HG02798 (cell line): Measurements from ENCODE around the gene FARS2.

Source experiments
- ATAC-seq: cut with Tn5 transposase; IDR thresholded peaks from one replicate; pipeline ENCODE4 v1.9.1; 2021; ENCODE audit warnings: mild to moderate bottlenecking; ENCODE audit not compliant: unreplicated experiment, poor library complexity

FARS2 gene

GRCh38 chr6:5365436-5366195 lies 104.3 kb downstream of the FARS2 start:
- no peak for ATAC-seq

- ATAC-seq, result no peak
Measured at GRCh38 chr6:5366941-5367340, 105.6 kb downstream of the FARS2 start.

DNA sequence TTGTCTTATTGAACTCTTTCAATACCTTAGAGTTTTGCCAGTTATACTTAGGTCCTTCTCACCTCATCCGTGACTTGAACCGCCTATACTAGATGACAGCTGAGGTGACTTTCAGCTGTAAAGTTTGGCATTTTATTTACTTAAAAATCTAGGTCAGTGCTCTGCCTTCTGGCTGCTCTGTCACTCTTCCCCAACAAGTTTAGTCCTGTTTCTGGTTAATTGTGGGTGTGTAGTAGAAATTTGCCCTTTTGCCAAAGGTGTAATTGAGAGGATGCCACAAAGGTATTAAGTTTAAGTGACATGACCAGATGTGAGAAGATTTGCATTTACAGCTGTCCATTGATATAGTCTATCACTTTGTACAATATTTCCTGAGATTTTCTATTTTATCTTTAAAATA lies 106.2 kb downstream of the FARS2 start:
- ATAC-seq, result no peak

DNA sequence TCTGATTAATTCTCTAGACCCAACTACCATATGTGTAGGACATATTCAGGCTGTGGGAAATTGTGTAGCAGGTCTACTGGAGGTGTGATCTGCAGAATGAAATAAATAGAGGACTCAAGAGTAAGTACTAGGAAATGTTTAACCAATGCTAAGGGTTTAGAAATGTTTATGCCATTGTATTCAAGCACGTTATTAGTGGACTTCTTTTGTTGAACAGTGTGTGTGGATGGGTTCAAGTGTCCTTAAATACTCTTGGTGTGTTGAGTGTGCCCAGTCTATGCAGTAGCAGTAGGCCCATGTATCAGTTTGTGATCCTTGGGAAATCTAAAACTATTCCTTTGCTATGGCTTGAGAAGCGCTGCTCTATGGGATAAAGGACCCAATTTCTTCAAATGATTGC lies 112.1 kb downstream of the FARS2 start:
- no peak for ATAC-seq

GRCh38 chr6:5378331-5378730 lies 117.0 kb downstream of the FARS2 start:
- ATAC-seq, result no peak

- ATAC-seq, result no peak
Measured at GRCh38 chr6:5379647-5380242, 118.4 kb downstream of the FARS2 start.

DNA sequence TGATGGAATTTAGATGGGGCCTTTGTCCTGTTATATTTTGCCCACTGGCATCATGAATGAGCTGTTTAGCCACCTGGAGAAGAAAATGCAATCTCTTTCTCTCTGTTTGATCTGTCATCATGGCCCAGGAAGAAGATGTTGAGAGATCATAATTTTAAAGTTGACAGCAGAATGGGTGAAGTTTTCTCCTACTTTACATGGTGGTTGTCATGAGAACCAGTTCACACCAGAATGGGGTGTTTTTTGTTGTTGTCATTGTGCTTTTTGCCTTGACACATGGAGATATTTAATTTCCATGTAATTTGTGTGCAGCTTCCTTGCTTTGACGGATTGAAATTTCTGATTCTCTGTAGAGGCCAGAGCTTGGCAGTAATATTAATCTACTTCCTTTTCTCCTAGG lies 122.5 kb downstream of the FARS2 start:
- no peak for ATAC-seq

DNA sequence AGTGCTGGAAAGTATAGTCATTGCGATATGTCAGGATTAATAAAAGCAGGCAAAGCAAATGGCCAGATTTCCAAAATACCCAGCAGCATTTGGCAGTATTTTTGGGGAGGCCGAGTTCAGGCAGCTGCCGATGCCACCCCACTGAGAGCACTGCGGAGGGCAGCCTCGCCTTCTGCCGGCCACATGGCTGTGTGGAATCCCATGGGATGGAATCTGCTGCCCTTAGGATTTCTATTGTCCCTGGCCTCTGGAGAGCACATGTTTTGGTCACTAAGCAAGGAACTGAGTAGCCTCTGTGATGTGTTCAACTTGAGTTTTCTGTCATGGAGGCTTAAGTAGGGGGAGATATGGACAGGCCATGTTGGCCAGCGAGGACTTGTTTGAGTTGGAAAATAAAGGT lies 123.0 kb downstream of the FARS2 start:
- ATAC-seq, result no peak

DNA sequence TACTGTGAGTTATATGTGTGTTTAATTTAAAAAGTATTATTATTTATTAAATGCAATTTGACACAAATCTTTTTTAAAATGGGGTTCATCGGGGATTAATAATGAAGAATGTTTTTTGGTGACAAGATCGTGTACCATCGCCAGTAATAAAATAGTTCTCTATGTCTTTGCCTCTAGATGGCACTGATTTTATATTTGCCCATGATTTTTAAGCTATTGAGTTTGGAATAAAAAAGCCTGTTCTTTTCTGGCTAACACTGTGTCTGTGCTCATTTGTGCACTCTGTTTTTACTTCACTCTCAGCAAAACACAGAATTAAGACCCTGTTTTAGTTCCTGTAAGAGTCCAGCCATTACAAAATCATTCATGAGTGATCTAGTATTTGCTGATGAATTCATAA lies 127.0 kb downstream of the FARS2 start:
- no peak for ATAC-seq

GRCh38 chr6:5389086-5389745 lies 127.9 kb downstream of the FARS2 start:
- no peak for ATAC-seq

GRCh38 chr6:5390177-5390576 lies 128.9 kb downstream of the FARS2 start:
- no peak for ATAC-seq

- no peak for ATAC-seq
Measured at GRCh38 chr6:5394280-5394679, 133.0 kb downstream of the FARS2 start.

DNA sequence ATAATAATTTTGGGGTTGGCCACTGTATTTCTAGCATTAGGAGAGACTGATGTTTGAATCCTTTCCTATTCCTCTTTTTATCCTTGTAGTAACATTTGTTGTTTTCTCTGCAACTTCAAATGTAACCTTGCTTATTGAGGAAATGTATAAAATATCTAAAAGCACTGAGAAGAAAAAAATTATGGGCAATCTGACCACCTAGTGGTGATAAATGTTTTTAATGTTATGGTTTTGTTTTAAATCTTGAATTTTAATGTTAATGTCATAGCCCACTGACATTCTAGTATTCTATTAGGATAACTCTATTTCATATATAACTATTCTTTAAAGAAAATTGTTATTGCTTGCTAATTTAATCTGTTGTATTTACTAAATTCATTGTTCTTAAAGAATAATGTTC lies 134.4 kb downstream of the FARS2 start:
- no peak for ATAC-seq

DNA sequence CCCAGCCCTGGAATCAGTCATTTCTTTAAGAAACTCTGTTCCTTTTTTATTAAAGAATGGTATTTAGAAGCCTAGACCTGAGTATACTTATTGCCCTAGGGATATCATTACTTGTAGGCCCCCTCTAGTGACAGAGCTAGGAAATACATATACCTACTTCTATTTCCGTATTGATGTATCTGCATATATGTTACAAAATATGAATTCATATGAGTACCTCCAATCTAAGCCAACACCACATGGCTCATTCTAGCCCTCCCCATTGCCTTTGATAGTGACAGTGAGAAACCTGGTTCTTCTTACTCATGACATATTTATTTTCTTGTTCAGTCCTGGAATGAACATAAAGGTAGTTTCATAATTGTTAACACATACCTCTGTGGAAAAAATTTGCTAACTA lies 137.2 kb downstream of the FARS2 start:
- ATAC-seq, result no peak

- no peak for ATAC-seq
Measured at GRCh38 chr6:5399391-5399790, 138.1 kb downstream of the FARS2 start.

GRCh38 chr6:5401845-5402738 lies 140.8 kb downstream of the FARS2 start:
- no peak for ATAC-seq

- ATAC-seq, result no peak
Measured at GRCh38 chr6:5403076-5403475, 141.8 kb downstream of the FARS2 start.

- ATAC-seq, result no peak
Measured at GRCh38 chr6:5403609-5404008, 142.3 kb downstream of the FARS2 start.

- ATAC-seq, result no peak
Measured at GRCh38 chr6:5405976-5406375, 144.7 kb downstream of the FARS2 start.

GRCh38 chr6:5411414-5411813 lies 150.1 kb downstream of the FARS2 start:
- ATAC-seq, result no peak

- ATAC-seq, result no peak
Measured at GRCh38 chr6:5412017-5412416, 150.7 kb downstream of the FARS2 start.
